ENCODE measurements around the gene NOP53. TPM values are rescaled to one million over a fixed set of nuclear protein-coding genes. Genes with fewer than 3 reads are reported as not detected.
A peak's percentile ranks its signal among the peaks of the same experiment; 100 is the strongest.

Gene NOP53
- total and polyA plus RNA-seq, 9 of the 15 experiments (the other 6 are each of a cell fraction or from before 2014, with no cell fraction given): 6.5 to 274 (median 145) TPM

DNA sequence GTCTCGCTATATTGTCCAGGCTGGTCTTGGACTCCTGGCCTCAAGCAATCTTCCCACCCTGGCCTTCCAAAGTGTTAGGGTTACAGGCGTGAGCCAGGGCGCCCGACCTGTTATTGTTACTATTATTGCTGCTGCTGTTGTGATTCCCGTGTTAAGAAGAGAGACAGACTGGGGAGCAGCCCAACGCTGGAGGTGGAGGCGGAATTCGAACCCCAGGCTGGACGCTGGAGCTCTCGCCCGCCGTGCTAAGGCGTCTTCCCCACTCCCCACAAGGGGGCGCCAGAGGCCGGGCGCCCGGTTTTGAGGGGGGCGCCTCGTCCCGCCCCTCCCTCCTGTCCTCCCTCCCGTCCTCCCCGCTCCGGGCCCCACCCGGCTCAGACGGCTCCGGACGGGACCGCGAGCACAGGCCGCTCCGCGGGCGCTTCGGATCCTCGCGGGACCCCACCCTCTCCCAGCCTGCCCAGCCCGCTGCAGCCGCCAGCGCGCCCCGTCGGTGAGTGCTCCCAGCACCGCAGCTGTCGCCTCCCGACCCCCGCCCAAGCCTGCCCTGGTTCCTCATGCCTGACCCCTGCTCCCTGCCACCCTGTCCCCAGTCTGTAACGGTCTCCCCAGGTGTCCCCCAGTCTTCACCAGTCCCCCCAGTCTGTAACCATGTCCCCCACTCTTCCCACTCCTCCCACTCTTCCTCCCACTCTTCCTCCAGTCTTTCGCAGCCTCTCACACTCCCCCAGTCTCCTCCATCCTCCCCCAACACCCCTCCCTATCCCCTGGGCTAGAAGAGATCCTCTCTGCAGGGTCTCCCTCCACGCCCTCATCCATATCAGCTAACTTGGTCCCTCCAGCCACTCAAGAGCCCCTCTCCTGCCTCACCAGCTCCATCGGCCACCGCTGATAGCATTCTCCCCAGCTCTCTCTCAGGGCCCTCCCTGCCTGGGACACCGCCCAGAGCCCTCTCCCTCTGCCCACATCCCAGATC is 32.0 kb upstream of the NOP53 start, which contains the start of gene EHD2 (continued):
- TF ChIP-seq ZNF124 (CRISPR knock-in tag; IDR thresholded peaks at IDR 0.05) (no peak), NFIX (CRISPR knock-in tag; IDR thresholded peaks at IDR 0.05; ENCODE audit: low read depth) (no peak), KDM4B (IDR thresholded peaks at IDR 0.05; ENCODE audit: borderline replicate concordance in 2 of 2, low read depth in 1 of 2) (no peak), DACH1 (IDR thresholded peaks at IDR 0.05; ENCODE audit: partially characterized antibody) (no peak), PBX2 (CRISPR knock-in tag; IDR thresholded peaks at IDR 0.05; ENCODE audit: low read depth) (no peak), PBX2 (tag; conservative IDR thresholded peaks at IDR 0.05; ENCODE audit: low read depth) (no peak), ZNF184 (CRISPR knock-in tag; IDR thresholded peaks at IDR 0.05) (no peak), CAMTA2 (CRISPR knock-in tag; conservative IDR thresholded peaks at IDR 0.05) (no peak), ELF1 (tag; IDR thresholded peaks at IDR 0.05) (no peak), RBM15 (IDR thresholded peaks at IDR 0.05; ENCODE audit: insufficient read depth, low read length) (no peak), TAF1 (IDR thresholded peaks at IDR 0.05; ENCODE audit: control insufficient read depth, extremely low read depth, insufficient read depth, low read length, severe bottlenecking) (peak; percentile 38), ELK1 (CRISPR knock-in tag; IDR thresholded peaks at IDR 0.05) (no peak), EZH2 (IDR thresholded peaks at IDR 0.05; ENCODE audit: borderline replicate concordance, low read depth, low read length) (no peak), ZBTB1 (CRISPR knock-in tag; IDR thresholded peaks at IDR 0.05; ENCODE audit: borderline replicate concordance, low read depth) (no peak), RNF219 (CRISPR knock-in tag; IDR thresholded peaks at IDR 0.05) (no peak), SRSF3 (IDR thresholded peaks at IDR 0.05; ENCODE audit: insufficient read depth, low read length) (no peak), NR2C1 (IDR thresholded peaks at IDR 0.05) (no peak), NR2C1 (tag; IDR thresholded peaks at IDR 0.05) (no peak), PHB (CRISPR knock-in tag; IDR thresholded peaks at IDR 0.05) (no peak)
- TF ChIP-seq, protein P1, sequence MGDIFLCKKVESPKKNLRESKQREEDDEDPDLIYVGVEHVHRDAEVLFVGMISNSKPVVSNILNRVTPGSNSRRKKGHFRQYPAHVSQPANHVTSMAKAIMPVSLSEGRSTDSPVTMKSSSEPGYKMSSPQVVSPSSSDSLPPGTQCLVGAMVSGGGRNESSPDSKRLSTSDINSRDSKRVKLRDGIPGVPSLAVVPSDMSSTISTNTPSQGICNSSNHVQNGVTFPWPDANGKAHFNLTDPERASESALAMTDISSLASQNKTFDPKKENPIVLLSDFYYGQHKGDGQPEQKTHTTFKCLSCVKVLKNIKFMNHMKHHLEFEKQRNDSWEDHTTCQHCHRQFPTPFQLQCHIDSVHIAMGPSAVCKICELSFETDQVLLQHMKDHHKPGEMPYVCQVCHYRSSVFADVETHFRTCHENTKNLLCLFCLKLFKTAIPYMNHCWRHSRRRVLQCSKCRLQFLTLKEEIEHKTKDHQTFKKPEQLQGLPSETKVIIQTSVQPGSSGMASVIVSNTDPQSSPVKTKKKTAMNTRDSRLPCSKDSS (IDR thresholded peaks at IDR 0.05; ENCODE audit: low read depth, partially characterized antibody): no peak
